NCI-H128 (cell line): ENCODE measurements around the gene KCNMA1.

Source experiments
- DNase-seq: peaks from one replicate; lab custom pipeline; 2025; ENCODE audit not compliant: unreplicated experiment; lab: John Stamatoyannopoulos, UW

The KCNMA1 gene

DNA sequence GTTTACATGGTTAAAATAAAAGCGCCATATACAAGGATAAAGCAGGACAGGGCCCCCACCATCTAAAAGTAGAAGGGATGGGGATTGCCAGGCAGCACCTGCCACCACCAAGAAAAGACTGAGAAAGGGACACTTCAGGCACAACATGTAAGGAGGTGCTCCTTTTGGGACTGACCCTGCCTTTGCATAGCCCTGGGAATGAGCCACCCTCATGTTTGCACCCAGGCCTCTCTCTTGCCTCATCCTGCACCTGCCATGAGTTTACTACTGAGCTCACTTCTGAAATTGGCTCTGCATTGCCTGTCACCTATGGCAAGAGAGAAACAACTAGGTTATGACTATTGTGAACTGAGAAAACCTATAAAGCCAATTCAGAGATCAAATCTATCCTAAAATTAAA is 489.7 kb downstream of the KCNMA1 start:
- no peak for DNase-seq

- DNase-seq, result no peak
Observed at GRCh38 chr10:77146712-77147336, 490.8 kb downstream of the KCNMA1 start.

GRCh38 chr10:77144656-77145055 is 493.0 kb downstream of the KCNMA1 start:
- DNase-seq, result no peak

DNA sequence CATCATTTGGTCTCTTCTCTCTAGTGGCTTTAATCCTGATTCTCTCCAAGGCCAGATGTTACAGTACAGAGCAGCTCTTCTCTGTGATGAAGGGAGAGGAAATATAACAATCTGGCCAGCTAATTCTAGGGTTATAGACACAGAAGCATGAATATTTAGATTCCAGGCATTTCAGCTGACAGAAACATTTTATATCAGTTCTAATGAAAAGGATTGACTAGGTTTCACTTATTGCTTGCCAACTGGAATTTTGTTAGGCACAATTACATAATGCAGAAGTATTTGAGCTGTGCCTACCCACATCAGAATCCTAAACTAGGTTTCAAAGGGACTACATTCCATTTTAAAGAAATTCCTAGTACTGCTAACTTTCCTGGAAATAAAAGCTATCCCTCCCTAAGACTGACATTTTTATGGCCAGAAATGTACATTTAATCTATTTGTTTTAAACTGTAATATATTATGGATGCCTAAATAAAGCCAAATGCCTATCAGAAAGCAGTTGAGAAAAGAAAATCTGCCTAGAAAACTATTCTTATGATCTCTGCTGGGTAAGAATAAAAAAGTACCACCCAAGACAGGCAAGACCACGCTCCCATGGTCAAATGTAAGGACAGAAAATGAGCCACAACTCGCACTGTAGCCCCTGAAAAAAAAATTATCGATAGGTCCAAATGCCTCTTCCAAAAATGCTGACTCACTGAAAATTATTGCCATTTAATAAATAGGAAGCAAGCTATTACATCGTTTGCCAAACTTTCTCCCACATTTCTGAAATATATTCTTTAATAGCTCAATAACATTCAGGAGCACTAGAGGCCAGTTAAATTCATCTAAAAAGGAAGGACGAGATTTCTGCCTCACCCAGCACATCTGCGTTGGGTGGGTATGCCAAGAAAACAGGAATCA is 498.1 kb downstream of the KCNMA1 start:
- DNase-seq, result no peak

GRCh38 chr10:77138541-77138940 is 499.1 kb downstream of the KCNMA1 start:
- no peak for DNase-seq

DNA sequence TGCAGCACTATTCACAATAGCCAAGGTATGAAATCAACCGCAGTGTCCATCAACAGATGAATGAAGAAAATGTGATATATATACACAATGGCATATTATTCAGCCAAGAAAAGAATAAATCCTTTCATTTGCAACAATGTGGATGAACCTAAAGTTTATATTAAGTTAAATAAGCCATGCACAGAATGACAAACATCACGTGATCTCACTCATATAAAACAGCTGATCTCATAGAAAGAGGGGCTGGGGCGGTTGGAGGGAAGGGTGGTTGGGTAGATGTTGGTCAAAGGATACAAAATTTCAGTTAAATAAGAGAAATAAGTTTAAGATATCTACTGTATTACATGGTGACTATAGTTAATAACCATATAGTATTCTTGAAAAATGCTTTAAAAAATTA is 502.1 kb downstream of the KCNMA1 start:
- no peak for DNase-seq

DNA sequence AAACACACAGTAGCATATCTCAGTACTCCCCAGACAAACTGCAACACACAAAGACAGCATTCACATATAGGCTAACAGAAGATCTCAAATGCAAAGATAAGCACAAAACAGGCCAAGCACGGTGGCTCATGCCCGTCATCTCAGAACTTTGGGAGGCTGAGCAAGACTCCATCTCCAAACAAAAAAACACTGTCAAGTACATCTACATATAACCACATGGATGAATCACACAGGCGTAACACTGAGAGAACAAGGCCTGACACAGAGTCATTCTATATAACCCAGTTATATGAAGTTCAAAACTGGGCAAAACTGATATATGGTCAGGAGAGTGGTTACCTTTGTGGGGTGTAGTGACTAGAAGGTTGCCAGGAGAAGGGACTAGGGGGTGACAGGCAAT is 506.4 kb downstream of the KCNMA1 start:
- DNase-seq, result no peak

DNA sequence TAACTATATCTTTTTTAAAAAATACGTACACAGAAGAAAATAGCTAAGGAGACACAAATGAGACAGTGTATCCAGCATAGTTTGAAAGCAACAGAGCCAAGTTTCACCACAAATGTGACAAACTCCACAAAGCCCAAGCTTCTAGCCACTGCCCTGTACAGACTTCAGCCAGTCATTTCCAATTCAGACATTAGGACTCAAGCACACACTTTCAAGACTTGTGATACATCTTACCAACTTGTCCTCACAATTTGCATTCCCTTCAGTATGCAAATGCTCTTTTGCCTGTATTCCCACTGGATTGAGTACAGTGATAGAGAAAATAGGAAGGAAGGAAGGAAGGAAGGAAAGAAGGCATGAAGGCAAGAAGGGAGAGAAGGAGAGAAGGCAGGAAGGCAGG is 510.4 kb downstream of the KCNMA1 start:
- no peak for DNase-seq

- DNase-seq, result no peak
Observed at GRCh38 chr10:77125231-77125630, 512.4 kb downstream of the KCNMA1 start.

- no peak for DNase-seq
Observed at GRCh38 chr10:77123330-77123729, 514.3 kb downstream of the KCNMA1 start.

GRCh38 chr10:77121829-77122228 is 515.8 kb downstream of the KCNMA1 start:
- DNase-seq, result no peak

GRCh38 chr10:77120666-77121376 is 516.8 kb downstream of the KCNMA1 start:
- no peak for DNase-seq

DNA sequence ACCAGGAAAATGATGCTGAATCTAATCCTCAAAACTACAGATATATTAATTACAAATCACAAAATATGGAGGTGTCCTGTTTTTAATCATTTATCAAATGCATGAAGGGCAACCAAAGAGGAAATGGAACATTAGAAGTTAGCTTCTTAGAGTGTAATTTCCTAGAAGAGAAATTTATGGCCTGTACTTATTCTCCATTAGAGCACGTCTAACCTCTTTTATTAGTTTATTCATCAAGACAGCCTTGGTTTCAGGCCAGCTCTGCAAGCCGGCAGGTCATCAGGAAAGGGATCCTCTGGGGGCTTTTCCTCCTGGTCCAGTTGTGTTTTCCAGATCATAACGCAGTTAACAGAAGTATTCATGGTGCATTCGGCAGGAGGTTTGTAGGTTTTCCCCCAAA is 517.6 kb downstream of the KCNMA1 start:
- DNase-seq, result no peak

DNA sequence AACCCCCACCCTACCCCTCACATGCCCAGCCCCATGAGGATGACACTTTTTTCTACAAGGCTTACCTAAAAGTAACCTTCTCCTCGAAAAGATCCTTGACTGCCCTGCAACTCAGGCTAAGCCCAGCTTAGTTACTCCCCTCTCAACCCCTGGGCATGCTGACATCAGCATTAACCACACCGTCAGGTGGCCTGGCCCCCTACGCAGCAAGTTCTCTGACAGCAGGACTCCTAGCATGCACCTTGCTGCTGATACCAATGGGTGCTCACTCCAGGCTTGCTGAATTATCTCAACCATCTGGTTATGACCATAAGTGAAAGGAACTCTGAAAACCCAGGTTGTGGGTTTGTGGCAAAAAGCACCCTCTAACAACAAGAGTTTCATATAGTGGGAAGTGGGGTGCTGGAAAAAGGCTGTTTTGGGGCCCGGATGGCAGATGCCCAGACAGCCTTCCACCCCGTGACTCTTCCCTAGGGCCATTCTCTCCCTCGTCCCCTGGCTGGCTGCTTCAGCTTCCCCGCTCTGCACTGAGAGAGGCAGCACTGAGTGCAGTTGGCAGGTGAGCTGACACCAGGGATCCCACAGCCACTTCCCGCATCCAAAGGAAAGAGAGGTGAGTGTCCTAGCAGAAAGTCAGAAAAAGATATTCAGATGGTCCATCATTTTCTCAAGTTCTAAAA is 518.9 kb downstream of the KCNMA1 start:
- no peak for DNase-seq

- no peak for DNase-seq
Observed at GRCh38 chr10:77117501-77117900, 520.1 kb downstream of the KCNMA1 start.

- no peak for DNase-seq
Observed at GRCh38 chr10:77116904-77117303, 520.7 kb downstream of the KCNMA1 start.

GRCh38 chr10:77114181-77114821 is 523.3 kb downstream of the KCNMA1 start:
- DNase-seq, result no peak

DNA sequence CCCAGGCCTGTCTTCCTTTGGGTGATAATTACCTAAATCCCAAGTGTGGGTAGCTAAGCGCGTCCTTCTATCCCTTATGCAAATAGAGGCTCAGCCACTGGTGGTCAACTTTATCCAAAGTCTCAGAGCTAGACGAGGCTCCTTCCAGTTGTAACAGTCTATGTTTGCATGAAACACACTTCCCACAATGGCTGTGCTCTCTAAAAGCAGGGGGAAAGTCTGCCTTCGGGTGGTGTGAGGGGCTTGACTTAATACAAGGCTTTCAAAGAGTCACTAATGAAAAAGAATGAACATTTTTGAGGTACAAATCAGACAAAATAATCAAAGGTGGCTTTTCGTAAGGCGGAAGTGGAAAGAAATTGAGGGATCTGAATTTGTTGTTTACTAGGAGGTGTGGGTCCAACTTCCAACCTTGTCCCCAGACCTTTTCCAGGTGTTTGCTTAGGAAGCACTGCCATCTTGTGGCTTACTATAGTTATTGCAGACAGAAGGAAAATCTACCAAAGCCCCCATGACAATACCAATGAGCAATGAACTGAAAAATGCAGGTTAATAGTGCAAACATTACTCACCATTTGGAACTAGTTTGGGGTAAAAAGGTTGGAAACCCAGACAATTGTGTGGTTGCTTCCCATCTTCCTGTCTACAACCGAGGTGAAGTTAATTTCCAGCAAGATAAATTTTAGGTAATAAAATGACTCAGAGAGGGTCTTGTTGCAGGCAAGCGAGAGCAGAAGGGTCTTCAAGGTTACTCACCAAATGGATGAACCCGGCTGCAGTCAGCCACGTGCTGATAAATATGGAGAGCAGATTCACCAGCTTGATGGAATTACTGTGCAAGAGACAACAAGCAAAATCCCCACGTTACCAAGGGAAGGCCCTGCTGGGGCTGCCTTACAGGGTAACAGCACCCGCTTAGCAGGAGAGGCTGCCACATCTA is 525.7 kb downstream of the KCNMA1 start:
- DNase-seq, result peak; percentile 3

DNA sequence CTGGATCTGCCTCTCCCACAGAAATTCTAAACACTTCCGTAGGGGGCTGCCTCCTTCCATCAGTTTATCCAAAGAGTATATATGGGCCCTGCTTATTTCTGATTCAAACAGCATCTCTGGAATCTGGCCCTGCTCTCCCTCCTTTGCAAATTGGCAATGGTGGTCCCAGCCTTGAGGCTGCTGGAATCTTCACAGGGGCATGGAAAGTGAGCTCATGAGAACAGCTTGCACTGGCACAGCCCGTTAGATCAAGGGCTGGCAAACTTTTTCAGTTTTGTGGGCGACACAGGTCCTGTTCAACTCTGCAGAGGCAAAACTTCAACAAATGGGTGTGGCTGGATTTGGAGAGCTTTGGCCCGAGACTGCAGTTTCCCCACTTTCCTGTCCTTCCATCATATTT is 526.9 kb downstream of the KCNMA1 start:
- no peak for DNase-seq
